RWPE2 (cell line): ENCODE data around the gene PHF3.

Experiments
- ATAC-seq: fragments of 200-7000 bp; cut with Tn5 transposase; 3 replicates; pipeline ENCODE4 v1.9.1; 2021; ENCODE audit warnings: low read depth
- DNase-seq: peaks from one replicate; pipeline ENCODE4 v3.0.0-alpha.2; 2020; ENCODE audit warnings: low spot score
- H3K27ac ChIP-seq: fragments of 450-650 bp; 2 replicates; pipeline ENCODE4 v1.5.1; 2017; ENCODE audit warnings: mild to moderate bottlenecking; ENCODE audit not compliant: poor library complexity, severe bottlenecking
- H3K27me3 ChIP-seq: fragments of 250-450 bp; sonication (Bioruptor Pico); 2 replicates; pipeline ENCODE4 v1.5.1; 2021; ENCODE audit warnings: mild to moderate bottlenecking, moderate library complexity; ENCODE audit not compliant: insufficient read depth, poor library complexity, severe bottlenecking
- H3K36me3 ChIP-seq: fragments of 250-450 bp; sonication (Bioruptor Pico); 2 replicates; pipeline ENCODE4 v1.5.1; 2020; ENCODE audit warnings: low read depth, mild to moderate bottlenecking, moderate library complexity
- H3K4me1 ChIP-seq: fragments of 250-450 bp; sonication (Bioruptor Pico); 2 replicates; pipeline ENCODE4 v1.5.1; 2021; ENCODE audit warnings: mild to moderate bottlenecking, moderate library complexity; ENCODE audit not compliant: insufficient read depth, poor library complexity, severe bottlenecking
- H3K4me3 ChIP-seq: fragments of 250-450 bp; sonication (Bioruptor Pico); 2 replicates; pipeline ENCODE4 v1.5.1; 2021; ENCODE audit warnings: mild to moderate bottlenecking, moderate library complexity; ENCODE audit not compliant: severe bottlenecking
- H3K9me3 ChIP-seq: fragments of 250-450 bp; sonication (Bioruptor Pico); 2 replicates; pipeline ENCODE4 v1.5.1; 2021; ENCODE audit warnings: mild to moderate bottlenecking, moderate library complexity; ENCODE audit not compliant: severe bottlenecking
- TF ChIP-seq, protein P1 (sequence below): fragments of 450-650 bp; IDR thresholded peaks from one replicate; pipeline ENCODE4 v1.5.1; 2017; ENCODE audit warnings: mild to moderate bottlenecking, moderate library complexity; ENCODE audit not compliant: poor library complexity, severe bottlenecking

Gene PHF3

DNA sequence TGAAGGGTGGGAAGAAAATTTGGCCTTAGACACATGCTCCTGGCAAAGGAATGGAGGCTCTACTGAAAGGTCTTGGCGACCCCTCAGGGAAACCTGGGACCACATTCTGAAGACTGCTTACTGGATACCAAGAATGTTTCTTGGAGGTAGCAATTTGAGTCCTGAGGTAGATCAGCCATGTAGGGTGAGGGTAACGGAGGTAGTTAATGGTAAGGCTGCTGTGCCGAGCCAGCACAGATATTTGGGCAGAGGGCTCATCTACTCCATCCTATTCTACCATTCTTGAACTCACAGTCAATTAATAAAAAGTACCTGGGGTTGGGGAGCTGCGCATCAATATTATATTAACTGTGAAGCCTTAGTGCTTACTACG, 401 bp upstream of the PHF3 start:
- no peak overlapping the region for H3K27ac ChIP-seq
- DNase-seq = no peak
- no peaks in the 10 kb centered on the region; the same call in 1 of the 2 replicates for H3K36me3 ChIP-seq
- no peaks in the 10 kb centered on the region for H3K27me3 ChIP-seq
- H3K9me3 ChIP-seq = no peaks in the 10 kb centered on the region
- peak overlapping the region; percentile 83 for H3K4me3 ChIP-seq
- no peak; the same call in 2 of the 3 replicates for ATAC-seq
- H3K4me1 ChIP-seq = peaks cover 32% of the 10 kb centered on the region
- TF ChIP-seq, protein P1, sequence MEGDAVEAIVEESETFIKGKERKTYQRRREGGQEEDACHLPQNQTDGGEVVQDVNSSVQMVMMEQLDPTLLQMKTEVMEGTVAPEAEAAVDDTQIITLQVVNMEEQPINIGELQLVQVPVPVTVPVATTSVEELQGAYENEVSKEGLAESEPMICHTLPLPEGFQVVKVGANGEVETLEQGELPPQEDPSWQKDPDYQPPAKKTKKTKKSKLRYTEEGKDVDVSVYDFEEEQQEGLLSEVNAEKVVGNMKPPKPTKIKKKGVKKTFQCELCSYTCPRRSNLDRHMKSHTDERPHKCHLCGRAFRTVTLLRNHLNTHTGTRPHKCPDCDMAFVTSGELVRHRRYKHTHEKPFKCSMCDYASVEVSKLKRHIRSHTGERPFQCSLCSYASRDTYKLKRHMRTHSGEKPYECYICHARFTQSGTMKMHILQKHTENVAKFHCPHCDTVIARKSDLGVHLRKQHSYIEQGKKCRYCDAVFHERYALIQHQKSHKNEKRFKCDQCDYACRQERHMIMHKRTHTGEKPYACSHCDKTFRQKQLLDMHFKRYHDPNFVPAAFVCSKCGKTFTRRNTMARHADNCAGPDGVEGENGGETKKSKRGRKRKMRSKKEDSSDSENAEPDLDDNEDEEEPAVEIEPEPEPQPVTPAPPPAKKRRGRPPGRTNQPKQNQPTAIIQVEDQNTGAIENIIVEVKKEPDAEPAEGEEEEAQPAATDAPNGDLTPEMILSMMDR = no peak

DNA sequence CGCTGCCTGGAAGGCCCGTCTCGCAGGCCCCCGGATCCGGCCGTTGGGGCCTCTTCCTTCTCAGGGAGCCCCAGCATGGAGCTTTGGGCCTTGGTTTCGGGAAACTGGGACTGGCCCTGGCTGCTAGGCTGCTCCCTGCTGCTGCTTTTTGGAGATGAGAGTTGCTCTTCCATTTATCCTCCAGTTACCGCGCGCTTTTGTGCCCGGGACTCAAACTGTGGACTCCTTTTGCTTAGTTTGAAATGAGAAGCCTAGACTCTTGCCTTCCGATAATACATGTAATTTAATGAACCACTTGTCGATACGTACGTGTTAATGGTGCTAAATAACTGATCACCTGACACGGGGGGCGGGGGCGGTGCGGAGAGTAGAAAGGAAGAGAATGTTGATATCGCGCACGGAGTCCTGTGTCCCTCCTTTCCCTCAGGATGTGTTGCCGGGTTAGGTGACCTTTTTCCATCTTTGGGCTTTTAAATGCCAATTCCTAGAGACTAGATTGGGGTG, 968 bp downstream of the PHF3 start:
- peak; percentile 24; the same call in 2 of the 3 replicates for ATAC-seq
- Histone ChIP-seq H3K27ac (peak overlapping the region; percentile 72), H3K4me1 (peaks cover 35% of the 10 kb centered on the region), H3K27me3 (no peaks in the 10 kb centered on the region), H3K9me3 (no peaks in the 10 kb centered on the region), H3K36me3 (no peaks in the 10 kb centered on the region; the same call in 1 of the 2 replicates), H3K4me3 (peak overlapping the region; percentile 83)
- DNase-seq = no peak
- TF ChIP-seq, protein P1 = no peak

GRCh38 chr6:63637865-63638445, 2.4 kb downstream of the PHF3 start:
- ATAC-seq (no peak), DNase-seq (no peak)
- Histone ChIP-seq H3K27me3 (no peaks in the 10 kb centered on the region), H3K36me3 (peaks cover 6% of the 10 kb centered on the region), H3K9me3 (no peaks in the 10 kb centered on the region), H3K4me1 (peaks cover 35% of the 10 kb centered on the region), H3K27ac (no peak overlapping the region), H3K4me3 (peak overlapping the region; percentile 83)
- TF ChIP-seq, protein P1 = no peak

DNA sequence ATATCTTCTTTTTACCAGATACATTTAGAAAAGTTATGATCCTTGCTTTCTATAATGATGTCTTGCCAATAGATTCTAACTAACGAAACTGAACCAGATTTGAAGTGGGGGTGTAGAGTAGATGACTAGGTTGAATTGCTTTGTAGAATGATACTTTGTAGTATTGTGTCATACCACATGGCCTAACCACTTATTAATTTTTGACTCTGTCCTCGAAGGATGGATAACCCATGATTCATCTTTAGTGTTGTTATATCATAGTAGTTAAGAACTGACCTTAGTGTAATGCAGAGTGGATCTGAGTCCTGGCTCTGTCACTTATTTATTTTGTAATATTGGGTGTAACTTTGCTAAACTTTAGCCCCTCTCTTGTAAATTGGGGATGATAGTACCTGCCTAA, 4.5 kb downstream of the PHF3 start:
- Histone ChIP-seq H3K9me3 (no peaks in the 10 kb centered on the region), H3K4me3 (no peak overlapping the region), H3K27ac (no peak overlapping the region), H3K36me3 (peaks cover 9% of the 10 kb centered on the region), H3K4me1 (peaks cover 46% of the 10 kb centered on the region), H3K27me3 (no peaks in the 10 kb centered on the region)
- DNase-seq = no peak
- TF ChIP-seq, protein P1 = no peak
- ATAC-seq = peak; percentile 41

DNA sequence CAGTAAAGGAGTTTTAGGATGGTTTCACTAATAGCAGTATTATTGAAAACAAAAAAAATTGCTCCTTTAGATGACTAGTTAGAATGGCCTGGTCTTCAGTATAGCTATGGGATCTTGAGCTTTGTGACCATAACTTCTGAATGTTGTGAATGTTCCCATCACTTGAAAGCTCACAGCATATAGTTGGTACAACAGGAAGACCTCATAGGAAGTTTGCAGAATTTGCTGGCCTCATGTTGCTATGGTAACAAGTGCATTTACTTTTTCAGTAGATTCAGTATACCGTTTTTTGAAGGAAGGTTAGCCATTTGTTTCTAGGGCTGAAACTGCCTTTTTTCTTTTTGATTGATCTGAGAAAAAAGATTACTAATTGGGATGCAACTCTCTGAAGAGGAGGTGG, 8.3 kb downstream of the PHF3 start:
- Histone ChIP-seq H3K4me3 (no peak overlapping the region), H3K27ac (no peak overlapping the region), H3K9me3 (no peaks in the 10 kb centered on the region), H3K36me3 (peaks cover 12% of the 10 kb centered on the region), H3K27me3 (no peaks in the 10 kb centered on the region), H3K4me1 (peaks cover 29% of the 10 kb centered on the region)
- DNase-seq (no peak), ATAC-seq (no peak)
- TF ChIP-seq, protein P1 = no peak
